GM23248 (cell line): ENCODE data around the gene SLC50A1.

ENCODE experiments used
- EZH2 ChIP-seq: fragments of 200-600 bp; sonication (generic); IDR thresholded peaks from 2 replicates; pipeline ENCODE4 v1.6.1; 2018; ENCODE audit warnings: antibody characterized with exemption, mild to moderate bottlenecking; ENCODE audit not compliant: insufficient read depth, poor library complexity, severe bottlenecking
- EZH2phosphoT487 ChIP-seq: fragments of 200-600 bp; sonication (generic); IDR thresholded peaks from 2 replicates; pipeline ENCODE4 v1.6.1; 2018; ENCODE audit warnings: antibody characterized with exemption, moderate library complexity, mild to moderate bottlenecking, low read depth; ENCODE audit not compliant: insufficient read depth

GRCh38 chr1:155185783-155186066 is 50.1 kb downstream of the SLC50A1 start:
- TF ChIP-seq EZH2 (no peak), EZH2phosphoT487 (no peak)
